Vagina (tissue), 2 donors: ENCODE data around the gene NEDD8.

Experiments used
- CTCF ChIP-seq, 3 experiments: fragments of 450-650 bp in 2 of 3; fragments of 200-600 bp in 1 of 3; sonication (generic) in 1 of 3; IDR thresholded peaks; one replicate each; pipeline ENCODE4 v1.5.1; 2017 to 2019; ENCODE audit warnings: antibody characterized with exemption in 3 of 3, mild to moderate bottlenecking in 2 of 3, moderate library complexity in 2 of 3
- POLR2AphosphoS5 ChIP-seq, 2 donors: sonication (generic); formaldehyde crosslinking; IDR thresholded peaks; one replicate each; pipeline ENCODE4 v1.9.0; 2017; ENCODE audit warnings: antibody characterized with exemption in 2 of 2, mild to moderate bottlenecking in 2 of 2, low read depth in 1 of 2; ENCODE audit not compliant: insufficient read depth in 1 of 2

GRCh38 chr14:24269910-24270536, 37.9 kb upstream of the NEDD8 start:
- TF ChIP-seq POLR2AphosphoS5 (IDR thresholded peaks at IDR 0.05; ENCODE audit: insufficient read depth in 1 of 2, low read depth in 1 of 2) (no peak), CTCF (IDR thresholded peaks at IDR 0.05) (no peak)
